ENCODE data around the gene KRT17. TPM values are rescaled to one million over a fixed set of nuclear protein-coding genes. Genes with fewer than 3 reads are reported as not detected.
"Not testable (repeated sequence)": the region's sequence is repeated elsewhere in the genome, so short reads cannot be mapped to it uniquely, and the experiment has no call there.

KRT17 gene
- total and polyA plus RNA-seq, 12 donors: 0.07 TPM; not detected in 11

- Histone ChIP-seq H3K9me3 (no peaks in the 10 kb centered on the region), H3K36me3 (no peaks in the 10 kb centered on the region), H3K27me3 (peaks cover 0 to 8% (median 0%) of the 10 kb centered on the region in 7 donors), H3K4me1 (peaks cover 3 to 17% (median 11%) of the 10 kb centered on the region in 9 donors), H3K27ac (no peak overlapping the region), H3K4me3 (no peak overlapping the region)
- WGBS, 2 donors: 87 to 91% methylated on average over 15 of the region's 15 CpGs
- intact Hi-C loops (cut with DNase I): no loop called here
- TF ChIP-seq CTCF (IDR thresholded peaks at IDR 0.05): no peak
- ATAC-seq (no peak), DNase-seq (no peak)
Observed at GRCh38 chr17:41631898-41632285, 7.5 kb upstream of the KRT17 start.

GRCh38 chr17:41631025-41631897, 6.9 kb upstream of the KRT17 start:
- whole genome bisulfite sequencing, 2 donors: 87 to 92% methylated on average over 8 of the region's 8 CpGs
- TF ChIP-seq CTCF (IDR thresholded peaks at IDR 0.05): no peak
- no peak for ATAC-seq
- no peak overlapping the region for H3K27ac ChIP-seq
- DNase-seq: no peak
- no peaks in the 10 kb centered on the region for H3K9me3 ChIP-seq
- H3K36me3 ChIP-seq: no peaks in the 10 kb centered on the region
- no peak overlapping the region for H3K4me3 ChIP-seq
- intact Hi-C loops (cut with DNase I): no loop called here
- H3K4me1 ChIP-seq: peaks cover 3 to 17% (median 11%) of the 10 kb centered on the region in 9 donors
- H3K27me3 ChIP-seq: peaks cover 0 to 8% (median 0%) of the 10 kb centered on the region in 7 donors

GRCh38 chr17:41629826-41630670, 5.7 kb upstream of the KRT17 start:
- WGBS, 2 donors: 82 to 84% methylated on average over 13 of the region's 13 CpGs
- DNase-seq: no peak
- H3K9me3 ChIP-seq: no peaks in the 10 kb centered on the region
- peaks cover 0 to 9% (median 0%) of the 10 kb centered on the region in 7 donors for H3K27me3 ChIP-seq
- ATAC-seq: no peak
- H3K27ac ChIP-seq: no peak overlapping the region
- TF ChIP-seq CTCF (IDR thresholded peaks at IDR 0.05): no peak
- intact Hi-C loops (cut with DNase I): no loop called here
- no peak overlapping the region for H3K4me3 ChIP-seq
- H3K36me3 ChIP-seq: no peaks in the 10 kb centered on the region
- H3K4me1 ChIP-seq: peaks cover under 1 to 10% (median 5%) of the 10 kb centered on the region in 9 donors

DNA sequence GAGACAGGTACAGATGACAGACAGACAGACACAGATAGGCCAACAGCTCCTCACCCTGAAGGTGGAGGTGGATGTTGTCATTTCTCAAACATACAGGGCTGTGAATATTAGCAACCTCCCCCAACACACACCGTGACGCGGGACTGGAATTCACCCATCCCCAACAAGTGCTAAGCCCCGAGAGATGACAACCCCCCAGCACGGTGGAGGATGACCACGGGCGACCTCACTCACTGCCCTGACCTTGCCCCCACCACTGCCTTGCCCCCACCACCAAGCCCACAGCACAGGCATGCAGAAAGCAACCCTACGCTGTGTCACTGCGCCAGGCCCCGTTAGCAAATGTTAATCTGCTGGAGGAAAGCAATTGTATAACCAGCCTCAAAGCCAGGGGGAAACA, 4.9 kb upstream of the KRT17 start:
- intact Hi-C loops (cut with DNase I): no loop called here
- WGBS, 2 donors: 82 to 87% methylated on average over 10 of the region's 10 CpGs
- Histone ChIP-seq H3K9me3 (no peaks in the 10 kb centered on the region), H3K4me3 (no peak overlapping the region), H3K4me1 (peaks cover 0 to 5% (median 0%) of the 10 kb centered on the region in 9 donors), H3K36me3 (no peaks in the 10 kb centered on the region), H3K27me3 (peaks cover 0 to 11% (median 0%) of the 10 kb centered on the region in 7 donors), H3K27ac (no peak overlapping the region)
- DNase-seq (no peak), ATAC-seq (no peak)
- TF ChIP-seq CTCF (IDR thresholded peaks at IDR 0.05): no peak

GRCh38 chr17:41628621-41629255, 4.4 kb upstream of the KRT17 start:
- intact Hi-C loops (cut with DNase I); H3K27ac ChIP-seq; H3K36me3 ChIP-seq; H3K4me1 ChIP-seq; H3K4me3 ChIP-seq; ATAC-seq; DNase-seq; H3K9me3 ChIP-seq: not testable (repeated sequence)
- 85 to 89% methylated on average over 11 of the region's 11 CpGs for WGBS, 2 donors
- H3K27me3 ChIP-seq: peaks cover 0 to 11% (median 0%) of the 10 kb centered on the region in 7 donors

- WGBS, 2 donors: 56 to 67% methylated on average over 1 of the region's 1 CpG
- H3K27me3 ChIP-seq: peaks cover 0 to 11% (median 0%) of the 10 kb centered on the region in 7 donors
- intact Hi-C loops (cut with DNase I); H3K36me3 ChIP-seq; H3K27ac ChIP-seq; H3K4me3 ChIP-seq; H3K9me3 ChIP-seq; ATAC-seq; H3K4me1 ChIP-seq; DNase-seq: not testable (repeated sequence)
Observed at GRCh38 chr17:41628073-41628370, 3.6 kb upstream of the KRT17 start.

All from heart right ventricle (tissue), 16 donors.